Muscle layer of colon (tissue), 2 donors: ENCODE results near the gene SLC25A42.
A peak's percentile ranks its signal among the peaks of the same experiment; 100 is the strongest.

Source experiments
- H3K27ac ChIP-seq: one replicate; pipeline ENCODE4 v1.7.0; 2013; ENCODE audit warnings: low read depth, mild to moderate bottlenecking, low read length, moderate library complexity
- H3K27me3 ChIP-seq, 2 donors: one replicate each; pipeline ENCODE4 v1.7.0; 2013; ENCODE audit warnings: low read length in 2 of 2, mild to moderate bottlenecking in 2 of 2; ENCODE audit not compliant: insufficient read depth in 2 of 2, control insufficient read depth in 1 of 2
- H3K36me3 ChIP-seq: one replicate; pipeline ENCODE4 v1.7.0; 2013; ENCODE audit warnings: mild to moderate bottlenecking, low read length; ENCODE audit not compliant: insufficient read depth
- H3K4me1 ChIP-seq: one replicate; pipeline ENCODE4 v1.7.0; 2013; ENCODE audit warnings: mild to moderate bottlenecking, low read length; ENCODE audit not compliant: insufficient read depth
- H3K4me3 ChIP-seq, 2 donors: one replicate each; pipeline ENCODE4 v1.7.0; 2013; ENCODE audit warnings: low read length in 2 of 2, low read depth in 1 of 2, mild to moderate bottlenecking in 1 of 2, moderate library complexity in 1 of 2
- H3K9ac ChIP-seq: one replicate; pipeline ENCODE4 v1.7.0; 2013; ENCODE audit warnings: low read length
- H3K9me3 ChIP-seq: one replicate; pipeline ENCODE4 v1.7.0; 2013; ENCODE audit warnings: mild to moderate bottlenecking, low read length
- donor health status: abdominal sarcoma.
- donor health status: Adenocarcinoma of cecum.

SLC25A42 gene

GRCh38 chr19:19033426-19034203 lies 30.2 kb upstream of the SLC25A42 start, which contains the start of the genes ARMC6 and SUGP2:
ARMC6 (plus strand) TSS chr19:19033603; CDS start chr19:19034210, 607 bp downstream.
SUGP2 (minus strand) TSS chr19:19033517; CDS start chr19:19031071, 2,446 bp downstream.
- Histone ChIP-seq H3K4me3 (peak within 1 kb of the TSS; percentile 80 to 84), H3K9ac (peak within 1 kb of the TSS; percentile 74), H3K9me3 (no peaks in the 10 kb centered on the region), H3K36me3 (peaks cover 17% of the 10 kb centered on the region), H3K27me3 (no peaks in the 10 kb centered on the region), H3K4me1 (peaks cover 22% of the 10 kb centered on the region), H3K27ac (peak within 1 kb of the TSS; percentile 82)

DNA sequence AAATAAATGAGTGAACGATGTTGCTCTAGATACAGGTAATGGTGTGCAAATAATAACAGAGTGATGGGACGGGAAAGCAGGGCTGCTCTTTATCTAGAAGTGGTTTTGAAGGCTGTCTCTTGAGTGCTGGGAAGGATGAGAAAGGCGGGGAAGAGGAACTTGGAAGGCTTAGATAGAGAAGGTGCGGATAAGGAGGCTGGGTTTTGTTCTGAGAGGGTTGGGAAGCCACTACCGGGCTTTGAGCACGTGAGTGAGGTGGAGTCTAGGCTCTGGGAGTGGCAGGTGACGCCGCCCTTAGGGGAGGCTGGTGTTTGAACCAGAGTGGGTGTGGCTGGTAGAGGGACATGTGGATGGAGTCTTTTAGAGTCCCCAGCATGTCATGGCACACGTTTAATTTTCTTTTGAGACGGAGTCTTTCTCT lies 29.6 kb upstream of the SLC25A42 start:
- peaks cover 13% of the 10 kb centered on the region for H3K36me3 ChIP-seq
- peak overlapping the region; percentile 30 for H3K9ac ChIP-seq
- peak overlapping the region; percentile 82 for H3K27ac ChIP-seq
- H3K27me3 ChIP-seq = no peaks in the 10 kb centered on the region
- no peaks in the 10 kb centered on the region for H3K9me3 ChIP-seq
- H3K4me3 ChIP-seq = peak overlapping the region; percentile 80 to 84
- peaks cover 22% of the 10 kb centered on the region for H3K4me1 ChIP-seq

DNA sequence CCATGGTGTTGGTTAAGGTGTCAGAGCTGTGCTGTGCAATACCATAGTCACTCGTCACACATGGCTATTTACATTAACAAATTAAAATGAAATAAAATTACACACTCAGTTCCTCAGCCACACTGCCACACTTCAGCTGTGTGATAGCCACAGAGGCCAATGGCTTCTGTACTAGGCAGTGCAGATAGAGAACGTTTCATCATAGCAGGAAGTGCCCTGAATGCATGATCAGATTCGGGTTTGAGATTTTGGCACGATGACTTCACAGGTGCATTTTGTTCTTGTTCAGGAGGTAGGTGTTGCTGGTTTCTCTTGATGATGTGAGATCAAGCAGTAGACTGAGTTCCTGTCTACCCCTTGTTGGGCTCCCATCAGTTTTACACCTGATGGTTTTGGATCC lies 23.9 kb upstream of the SLC25A42 start:
- Histone ChIP-seq H3K4me1 (peaks cover 9% of the 10 kb centered on the region), H3K27me3 (no peaks in the 10 kb centered on the region), H3K27ac (no peak overlapping the region), H3K9me3 (no peaks in the 10 kb centered on the region), H3K4me3 (no peak overlapping the region), H3K36me3 (peaks cover 11% of the 10 kb centered on the region), H3K9ac (no peak overlapping the region)

DNA sequence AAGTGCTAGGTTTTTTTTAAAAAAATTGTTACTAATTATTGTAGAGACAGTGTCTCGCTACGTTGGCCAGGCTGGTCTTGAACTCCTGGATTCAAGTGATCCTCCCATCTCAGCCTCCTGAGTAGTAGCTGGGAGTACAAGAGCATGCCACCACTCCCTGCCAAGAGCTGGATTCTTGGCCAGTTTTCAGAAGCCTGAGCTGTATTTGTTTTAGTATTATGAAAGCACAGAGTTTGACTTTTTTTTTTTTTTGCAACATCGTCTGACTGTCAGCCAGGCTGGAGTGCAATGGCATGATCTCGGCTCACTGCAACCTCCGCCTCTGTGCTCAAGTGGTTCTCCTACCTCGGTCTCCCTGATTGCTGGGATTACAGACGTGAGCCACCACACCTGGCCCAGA lies 23.4 kb upstream of the SLC25A42 start:
- Histone ChIP-seq H3K27me3 (no peaks in the 10 kb centered on the region), H3K9me3 (no peaks in the 10 kb centered on the region), H3K4me1 (peaks cover 9% of the 10 kb centered on the region), H3K27ac (no peak overlapping the region), H3K36me3 (peaks cover 11% of the 10 kb centered on the region), H3K4me3 (no peak overlapping the region), H3K9ac (no peak overlapping the region)

GRCh38 chr19:19042732-19043280 lies 21.0 kb upstream of the SLC25A42 start:
- Histone ChIP-seq H3K4me1 (peaks cover 9% of the 10 kb centered on the region), H3K36me3 (peaks cover 11% of the 10 kb centered on the region), H3K9ac (no peak overlapping the region), H3K27ac (no peak overlapping the region), H3K9me3 (no peaks in the 10 kb centered on the region), H3K4me3 (no peak overlapping the region), H3K27me3 (no peaks in the 10 kb centered on the region)

- H3K4me1 ChIP-seq = peaks cover 9% of the 10 kb centered on the region
- no peak overlapping the region for H3K27ac ChIP-seq
- H3K9ac ChIP-seq = no peak overlapping the region
- H3K9me3 ChIP-seq = no peaks in the 10 kb centered on the region
- no peaks in the 10 kb centered on the region for H3K27me3 ChIP-seq
- no peak overlapping the region for H3K4me3 ChIP-seq
- peaks cover 11% of the 10 kb centered on the region for H3K36me3 ChIP-seq
These were observed 20.3 kb upstream of the SLC25A42 start for GRCh38 chr19:19043481-19043880.

GRCh38 chr19:19043881-19044280 lies 19.9 kb upstream of the SLC25A42 start:
- Histone ChIP-seq H3K4me3 (no peak overlapping the region), H3K36me3 (peaks cover 11% of the 10 kb centered on the region), H3K27ac (no peak overlapping the region), H3K9ac (no peak overlapping the region), H3K4me1 (peaks cover 9% of the 10 kb centered on the region), H3K9me3 (no peaks in the 10 kb centered on the region), H3K27me3 (no peaks in the 10 kb centered on the region)

GRCh38 chr19:19049406-19049805 lies 14.4 kb upstream of the SLC25A42 start:
- Histone ChIP-seq H3K27ac (no peak overlapping the region), H3K4me3 (no peak overlapping the region), H3K36me3 (peaks cover 19% of the 10 kb centered on the region), H3K4me1 (no peaks in the 10 kb centered on the region), H3K9me3 (no peaks in the 10 kb centered on the region), H3K9ac (no peak overlapping the region), H3K27me3 (no peaks in the 10 kb centered on the region)

GRCh38 chr19:19050104-19050503 lies 13.7 kb upstream of the SLC25A42 start:
- Histone ChIP-seq H3K9ac (no peak overlapping the region), H3K36me3 (peaks cover 25% of the 10 kb centered on the region), H3K9me3 (no peaks in the 10 kb centered on the region), H3K27ac (no peak overlapping the region), H3K4me1 (no peaks in the 10 kb centered on the region), H3K27me3 (no peaks in the 10 kb centered on the region), H3K4me3 (no peak overlapping the region)

GRCh38 chr19:19050731-19051130 lies 13.1 kb upstream of the SLC25A42 start:
- Histone ChIP-seq H3K9me3 (no peaks in the 10 kb centered on the region), H3K27ac (no peak overlapping the region), H3K4me3 (no peak overlapping the region), H3K4me1 (no peaks in the 10 kb centered on the region), H3K27me3 (no peaks in the 10 kb centered on the region), H3K36me3 (peaks cover 25% of the 10 kb centered on the region), H3K9ac (no peak overlapping the region)

- no peaks in the 10 kb centered on the region for H3K27me3 ChIP-seq
- peaks cover 25% of the 10 kb centered on the region for H3K36me3 ChIP-seq
- H3K9me3 ChIP-seq = no peaks in the 10 kb centered on the region
- H3K9ac ChIP-seq = no peak overlapping the region
- no peak overlapping the region for H3K27ac ChIP-seq
- no peaks in the 10 kb centered on the region for H3K4me1 ChIP-seq
- no peak overlapping the region for H3K4me3 ChIP-seq
These were observed 12.1 kb upstream of the SLC25A42 start for GRCh38 chr19:19051478-19052213.
